Stomach (tissue), 9 donors: ENCODE results near the gene IFNGR1. TPM values are rescaled to one million over a fixed set of nuclear protein-coding genes. Genes with fewer than 3 reads are reported as not detected.

ENCODE experiments used
- DNase-seq, 2 donors: peaks; one replicate each; pipeline versions ENCODE4 v3.0.0 to v3.0.0-alpha.2; 2013 to 2019
- H3K27ac ChIP-seq, 5 donors: fragments of 200-600 bp in 4 of 5; sonication (generic) in 4 of 5; one replicate each; pipeline ENCODE4 v1.5.1; 2013 to 2019; ENCODE audit warnings: mild to moderate bottlenecking in 1 of 5, moderate library complexity in 1 of 5
- H3K27me3 ChIP-seq, 3 donors: fragments of 200-600 bp; sonication (generic); one replicate each; pipeline ENCODE4 v1.5.1; 2017 to 2019; ENCODE audit warnings: mixed run types in 1 of 3
- H3K36me3 ChIP-seq, 4 donors: fragments of 200-600 bp; sonication (generic); 1 replicate in 3 of 4; 2 replicates in 1 of 4; pipeline ENCODE4 v1.5.1; 2016 to 2019
- H3K4me1 ChIP-seq, 4 donors: fragments of 200-600 bp; sonication (generic); one replicate each; pipeline ENCODE4 v1.5.1; 2016 to 2019
- H3K4me3 ChIP-seq, 4 donors: fragments of 200-600 bp; sonication (generic) in 3 of 4; one replicate each; pipeline ENCODE4 v1.5.1; 2016 to 2019; ENCODE audit warnings: mild to moderate bottlenecking in 1 of 4
- H3K9me3 ChIP-seq, 4 donors: fragments of 200-600 bp; sonication (generic); one replicate each; pipeline ENCODE4 v1.5.1; 2016 to 2019
- EP300 ChIP-seq: sonication (generic); formaldehyde crosslinking; IDR thresholded peaks from one replicate; pipeline ENCODE4 v1.6.1; 2017; ENCODE audit warnings: antibody characterized with exemption
- POLR2A ChIP-seq, 4 donors: fragments of 450-650 bp; IDR thresholded peaks; one replicate each; pipeline ENCODE4 v1.6.1; 2016; ENCODE audit warnings: antibody characterized with exemption in 4 of 4, control low read depth in 2 of 4, mild to moderate bottlenecking in 1 of 4, moderate library complexity in 1 of 4
- POLR2AphosphoS5 ChIP-seq, 3 donors: sonication (generic); formaldehyde crosslinking; IDR thresholded peaks; one replicate each; pipeline ENCODE4 v1.6.1; 2016; ENCODE audit warnings: antibody characterized with exemption in 3 of 3
- WGBS, 5 donors: extraction: QIAGEN DNeasy Blood & Tissue Kit in 3 of 5; methylation state at CpG; one replicate each; pipeline versions ENCODE4 v1.1.5 to v1.1.7; 2013 to 2018; 5-methylcytosine and 5-hydroxymethylcytosine counted together
- intact Hi-C: fragments of 100-400 bp; cut with DNase I; formaldehyde crosslinking; loops from one replicate; pipeline ENCODE4 v1.15.1; 2023; ENCODE audit warnings: low total_unique reads
- polyA plus RNA-seq, 3 donors: library from polyadenylated mRNA; stranded (reverse); fragments of 200-250 nt; gene quantifications; one replicate each; pipeline ENCODE4 v1.2.3, GENCODE V29; 2013
- total RNA-seq, 5 donors: library from RNA; depleted of rRNA; stranded (reverse); fragments of >200 nt; gene quantifications; one replicate each; pipeline versions ENCODE4 v1.1.0 to v1.2.3, GENCODE V29; 2014 to 2016
- TF ChIP-seq, protein P1 (sequence below), 7 experiments: fragments of 450-650 bp in 4 of 7; fragments of 200-600 bp in 3 of 7; sonication (generic) in 3 of 7; IDR thresholded peaks; one replicate each; pipeline ENCODE4 v1.5.1; 2016 to 2019; ENCODE audit warnings: antibody characterized with exemption in 7 of 7, control low read depth in 2 of 7, mild to moderate bottlenecking in 1 of 7
- donor health status: healthy with polysubstance abuse.
- donor health status: Bipolar disorder and iron deficiency.
- donor health status: healthy.

Gene IFNGR1
- total and polyA plus RNA-seq, 8 donors, result 1.2 to 122 (median 30.0) TPM

DNA sequence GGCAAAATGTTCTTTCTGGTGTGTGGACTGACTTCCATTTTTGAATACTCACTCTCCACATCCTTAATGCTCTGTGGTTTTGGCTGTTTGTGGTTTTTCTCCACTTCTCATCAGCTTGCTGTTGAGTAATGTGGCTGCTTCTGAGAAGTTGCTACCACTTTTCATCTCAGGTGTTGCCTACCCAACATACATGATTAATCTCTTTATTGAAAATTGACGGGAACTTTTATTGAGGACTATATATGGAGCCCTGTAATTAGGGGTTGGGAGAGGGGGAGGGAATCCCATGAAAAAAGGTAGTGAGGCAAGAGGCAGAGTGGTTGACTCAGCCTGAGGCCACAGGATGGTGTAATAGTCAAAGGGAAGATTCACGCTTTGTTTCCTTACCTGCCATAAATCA is 63.4 kb downstream of the IFNGR1 start:
- H3K4me1 ChIP-seq, result peaks cover 0 to 11% (median 0%) of the 10 kb centered on the region in 4 donors
- H3K9me3 ChIP-seq, result peaks cover 0 to 11% (median 0%) of the 10 kb centered on the region in 4 donors
- H3K4me3 ChIP-seq, result no peak overlapping the region
- intact Hi-C loops, result no loop called here
- no peaks in the 10 kb centered on the region for H3K27me3 ChIP-seq
- DNase-seq, result peak in 1 of 2 donors; percentile 32
- WGBS, 5 donors, result 65 to 88% (median 85%) methylated on average over 2 of the region's 2 CpGs
- no peak for TF ChIP-seq POLR2AphosphoS5 (IDR thresholded peaks at IDR 0.05)
- TF ChIP-seq, protein P1, sequence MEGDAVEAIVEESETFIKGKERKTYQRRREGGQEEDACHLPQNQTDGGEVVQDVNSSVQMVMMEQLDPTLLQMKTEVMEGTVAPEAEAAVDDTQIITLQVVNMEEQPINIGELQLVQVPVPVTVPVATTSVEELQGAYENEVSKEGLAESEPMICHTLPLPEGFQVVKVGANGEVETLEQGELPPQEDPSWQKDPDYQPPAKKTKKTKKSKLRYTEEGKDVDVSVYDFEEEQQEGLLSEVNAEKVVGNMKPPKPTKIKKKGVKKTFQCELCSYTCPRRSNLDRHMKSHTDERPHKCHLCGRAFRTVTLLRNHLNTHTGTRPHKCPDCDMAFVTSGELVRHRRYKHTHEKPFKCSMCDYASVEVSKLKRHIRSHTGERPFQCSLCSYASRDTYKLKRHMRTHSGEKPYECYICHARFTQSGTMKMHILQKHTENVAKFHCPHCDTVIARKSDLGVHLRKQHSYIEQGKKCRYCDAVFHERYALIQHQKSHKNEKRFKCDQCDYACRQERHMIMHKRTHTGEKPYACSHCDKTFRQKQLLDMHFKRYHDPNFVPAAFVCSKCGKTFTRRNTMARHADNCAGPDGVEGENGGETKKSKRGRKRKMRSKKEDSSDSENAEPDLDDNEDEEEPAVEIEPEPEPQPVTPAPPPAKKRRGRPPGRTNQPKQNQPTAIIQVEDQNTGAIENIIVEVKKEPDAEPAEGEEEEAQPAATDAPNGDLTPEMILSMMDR (IDR thresholded peaks at IDR 0.05), result no peak
- TF ChIP-seq EP300, result no peak
- TF ChIP-seq POLR2A (IDR thresholded peaks at IDR 0.05), result no peak
- no peaks in the 10 kb centered on the region for H3K36me3 ChIP-seq
- H3K27ac ChIP-seq, result peak overlapping the region in 1 of 5 donors; percentile 41

DNA sequence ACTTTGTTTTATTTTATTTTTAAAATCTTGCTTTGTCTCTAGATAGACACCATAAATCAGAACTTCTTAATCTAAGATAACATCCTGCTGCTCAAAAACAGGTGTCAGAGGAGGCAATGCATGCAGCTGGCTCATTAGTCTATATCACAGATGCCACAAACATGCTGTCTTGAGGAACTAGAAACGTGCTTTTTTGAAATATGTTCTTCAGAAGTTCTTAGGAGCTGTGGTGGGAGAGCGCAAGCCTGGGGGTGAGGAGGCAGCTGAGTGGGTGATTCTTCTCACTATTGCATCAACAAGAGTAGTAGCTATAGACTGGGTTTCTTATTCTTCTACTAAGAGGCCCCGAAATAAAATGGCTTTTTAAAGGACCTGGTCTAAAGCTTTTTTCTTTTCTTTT is 69.1 kb downstream of the IFNGR1 start:
- Histone ChIP-seq H3K27me3 (no peaks in the 10 kb centered on the region), H3K27ac (no peak overlapping the region), H3K9me3 (peaks cover 0 to 11% (median 0%) of the 10 kb centered on the region in 4 donors), H3K4me1 (no peaks in the 10 kb centered on the region), H3K36me3 (no peaks in the 10 kb centered on the region), H3K4me3 (no peak overlapping the region)
- TF ChIP-seq, protein P1 (IDR thresholded peaks at IDR 0.05), result no peak
- no peak for TF ChIP-seq EP300
- TF ChIP-seq POLR2AphosphoS5 (IDR thresholded peaks at IDR 0.05), result no peak
- TF ChIP-seq POLR2A (IDR thresholded peaks at IDR 0.05), result no peak
- 69 to 78% (median 76%) methylated on average over 3 of the region's 3 CpGs for WGBS, 5 donors
- DNase-seq, result peak in 1 of 2 donors; percentile 9
- intact Hi-C loops, result no loop called here

DNA sequence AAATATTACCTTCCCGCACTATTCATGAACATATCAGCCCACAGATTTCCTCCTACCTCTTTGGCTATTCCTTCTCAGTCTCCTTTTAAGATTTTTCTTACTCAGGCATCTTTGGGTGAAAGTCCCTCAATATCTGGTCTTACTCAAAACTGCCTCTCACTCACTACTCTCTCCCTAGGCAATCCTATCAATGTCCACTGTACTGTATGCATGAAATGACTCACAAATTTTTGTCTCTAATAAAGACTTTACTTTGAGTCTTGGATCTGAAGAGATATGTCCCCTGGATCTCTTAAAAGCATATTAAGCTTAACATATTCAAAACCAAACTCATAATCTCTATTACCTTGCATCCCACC is 70.2 kb downstream of the IFNGR1 start:
- no peaks in the 10 kb centered on the region for H3K27me3 ChIP-seq
- TF ChIP-seq, protein P1 (IDR thresholded peaks at IDR 0.05), result no peak
- TF ChIP-seq POLR2AphosphoS5 (IDR thresholded peaks at IDR 0.05), result no peak
- TF ChIP-seq POLR2A (IDR thresholded peaks at IDR 0.05), result no peak
- TF ChIP-seq EP300, result no peak
- peaks cover 0 to 11% (median 0%) of the 10 kb centered on the region in 4 donors for H3K9me3 ChIP-seq
- no peaks in the 10 kb centered on the region for H3K4me1 ChIP-seq
- intact Hi-C loops, result no loop called here
- H3K4me3 ChIP-seq, result no peak overlapping the region
- DNase-seq, result no peak
- no peak overlapping the region for H3K27ac ChIP-seq
- no peaks in the 10 kb centered on the region for H3K36me3 ChIP-seq
- 48 to 97% (median 95%) methylated on average over 1 of the region's 1 CpG for WGBS, 5 donors

DNA sequence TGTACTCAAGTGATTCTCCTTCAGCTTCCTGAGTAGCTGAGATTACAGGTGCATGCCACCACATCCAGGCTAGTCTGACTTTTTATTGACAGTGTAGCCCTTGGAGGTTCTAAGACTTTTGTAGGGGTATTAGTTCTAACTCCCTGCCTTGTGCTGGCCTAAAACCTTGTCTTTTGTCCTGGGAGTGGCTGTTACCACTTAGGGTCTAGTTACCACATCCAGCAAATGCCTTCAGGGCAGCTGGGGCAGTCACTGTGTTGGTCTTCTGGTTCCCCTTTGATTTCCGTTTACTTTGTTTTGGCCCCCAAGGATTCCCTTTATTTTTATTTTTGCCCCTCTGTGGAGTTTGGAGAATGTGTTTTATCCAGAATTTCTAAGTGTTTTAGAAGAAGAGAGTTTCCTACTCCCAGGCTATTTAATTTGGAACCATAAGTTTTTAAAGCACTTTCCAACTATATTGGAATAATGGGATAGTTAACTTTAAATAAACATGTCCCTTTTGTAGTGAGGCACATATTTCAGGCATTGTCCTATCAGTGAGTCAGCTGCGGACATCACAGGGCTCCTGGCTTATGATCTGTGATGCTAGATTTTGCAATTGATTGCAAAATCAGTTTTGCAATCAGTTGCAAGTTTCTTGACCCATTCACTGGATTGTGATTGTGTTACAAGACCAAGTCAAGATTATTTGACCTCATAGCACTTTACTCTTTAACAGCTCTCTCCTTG is 70.7 kb downstream of the IFNGR1 start:
- intact Hi-C loops, result no loop called here
- TF ChIP-seq POLR2A (IDR thresholded peaks at IDR 0.05), result no peak
- TF ChIP-seq, protein P1 (IDR thresholded peaks at IDR 0.05), result no peak
- no peak for TF ChIP-seq EP300
- TF ChIP-seq POLR2AphosphoS5 (IDR thresholded peaks at IDR 0.05), result peak in 1 of 3 donors; percentile 21
- 68 to 89% (median 76%) methylated on average over 2 of the region's 2 CpGs for WGBS, 5 donors
- Histone ChIP-seq H3K36me3 (no peaks in the 10 kb centered on the region), H3K4me1 (no peaks in the 10 kb centered on the region), H3K4me3 (no peak overlapping the region), H3K9me3 (peaks cover 0 to 11% (median 0%) of the 10 kb centered on the region in 4 donors), H3K27ac (peak overlapping the region in 1 of 5 donors; percentile 32), H3K27me3 (no peaks in the 10 kb centered on the region)
- no peak for DNase-seq

Other genes starting within 250 kb of the IFNGR1 start
- gene IL20RA, start 174.4 kb downstream of the IFNGR1 start, total RNA-seq, result 10 to 100 TPM in 2 of 5 donors, 1 to 10 TPM in 2, under 1 TPM in 1; 0.45 to 38.5 (median 5.2) TPM
- 10 to 100 TPM in 1 of 3 donors, 1 to 10 TPM in 2; 6.8 to 13.6 (median 7.1) TPM for gene IL20RA, start 174.4 kb downstream of the IFNGR1 start, polyA plus RNA-seq
- gene IL22RA2, start 45.7 kb downstream of the IFNGR1 start, total RNA-seq, result not detected
- under 1 TPM in 1 of 3 donors, not detected in 2; 0.05 TPM for gene IL22RA2, start 45.7 kb downstream of the IFNGR1 start, polyA plus RNA-seq